ENCODE results near the gene DLG4. TPM values are rescaled to one million over a fixed set of nuclear protein-coding genes. Genes with fewer than 3 reads are reported as not detected.

DLG4 gene
- total RNA-seq (10 to 100 TPM; 14.6 to 27.4 (median 16.7) TPM), polyA plus RNA-seq (1 to 10 TPM; 1.6 to 8.3 (median 5.4) TPM)

DNA sequence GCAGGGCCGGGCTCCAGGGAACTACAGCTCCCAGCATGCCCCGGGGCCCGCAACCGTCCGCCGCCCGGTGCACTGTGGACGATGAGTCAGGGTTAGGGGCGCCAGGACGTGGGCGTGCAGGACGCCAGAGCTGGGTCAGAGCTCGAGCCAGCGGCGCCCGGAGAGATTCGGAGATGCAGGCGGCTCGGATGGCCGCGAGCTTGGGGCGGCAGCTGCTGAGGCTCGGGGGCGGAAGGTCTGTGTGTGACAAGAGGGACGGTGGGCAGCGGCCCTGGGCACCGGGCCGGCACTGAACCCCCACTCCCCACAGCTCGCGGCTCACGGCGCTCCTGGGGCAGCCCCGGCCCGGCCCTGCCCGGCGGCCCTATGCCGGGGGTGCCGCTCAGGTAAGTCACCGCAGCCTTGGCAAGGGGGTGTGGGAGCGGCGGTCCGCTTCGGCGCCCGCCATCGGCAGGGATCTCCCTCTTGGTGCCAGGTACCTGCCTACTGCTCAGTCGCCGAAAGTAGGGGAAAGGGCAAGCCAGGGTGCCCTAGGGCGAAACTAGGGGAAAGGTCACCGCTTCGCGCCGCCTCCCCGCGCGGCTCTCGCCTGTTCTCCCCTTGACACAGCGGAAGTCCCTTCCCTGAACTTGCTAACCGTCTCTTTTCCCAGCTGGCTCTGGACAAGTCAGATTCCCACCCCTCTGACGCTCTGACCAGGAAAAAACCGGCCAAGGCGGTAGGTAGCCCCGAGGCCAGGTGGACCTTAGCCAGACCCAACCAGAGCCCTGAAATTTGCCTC is at the start of gene DLG4, which contains the start of gene ACADVL:
TSS of gene DLG4 (minus strand) at position 25 of the 781 bp plus-strand sequence.
TSS of gene ACADVL (plus strand) at position 127 of the 781 bp plus-strand sequence. CDS start at position 174, 47 bp downstream.
- peaks cover 0 to 63% (median 54%) of the 10 kb centered on the region in 4 donors for H3K4me1 ChIP-seq

DNA sequence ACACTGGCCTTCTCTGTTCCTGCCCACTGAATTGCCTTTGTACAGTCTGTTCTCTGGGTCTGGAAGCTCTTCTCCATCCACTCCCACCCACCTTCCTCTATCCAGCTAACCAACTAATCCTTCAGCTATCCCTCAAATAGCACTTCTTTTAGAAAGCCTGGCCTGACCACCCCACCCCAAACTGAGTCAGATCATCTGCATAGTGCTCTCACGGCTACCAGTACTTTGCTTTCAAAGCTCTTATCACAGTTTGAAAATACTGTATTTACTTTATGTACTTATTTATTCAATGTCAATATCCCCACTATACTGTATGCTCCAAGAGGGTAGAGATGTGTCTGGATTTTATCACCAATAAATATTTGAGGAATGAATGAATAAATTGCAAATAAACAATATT is 47.1 kb upstream of the DLG4 start:
- intact Hi-C loops (cut with DNase I) = no loop called here
- Histone ChIP-seq H3K36me3 (no peaks in the 10 kb centered on the region), H3K9me3 (no peaks in the 10 kb centered on the region), H3K4me1 (peaks cover 0 to 18% (median 13%) of the 10 kb centered on the region in 4 donors), H3K27me3 (peaks cover 15 to 52% (median 39%) of the 10 kb centered on the region in 3 donors), H3K27ac (no peak overlapping the region), H3K4me3 (no peak overlapping the region)
- no peak for DNase-seq
- no peak for TF ChIP-seq POLR2A (IDR thresholded peaks at IDR 0.05)
- TF ChIP-seq EP300 (IDR thresholded peaks at IDR 0.05) = no peak
- TF ChIP-seq POLR2AphosphoS5 (IDR thresholded peaks at IDR 0.05) = no peak
- TF ChIP-seq, protein P1, sequence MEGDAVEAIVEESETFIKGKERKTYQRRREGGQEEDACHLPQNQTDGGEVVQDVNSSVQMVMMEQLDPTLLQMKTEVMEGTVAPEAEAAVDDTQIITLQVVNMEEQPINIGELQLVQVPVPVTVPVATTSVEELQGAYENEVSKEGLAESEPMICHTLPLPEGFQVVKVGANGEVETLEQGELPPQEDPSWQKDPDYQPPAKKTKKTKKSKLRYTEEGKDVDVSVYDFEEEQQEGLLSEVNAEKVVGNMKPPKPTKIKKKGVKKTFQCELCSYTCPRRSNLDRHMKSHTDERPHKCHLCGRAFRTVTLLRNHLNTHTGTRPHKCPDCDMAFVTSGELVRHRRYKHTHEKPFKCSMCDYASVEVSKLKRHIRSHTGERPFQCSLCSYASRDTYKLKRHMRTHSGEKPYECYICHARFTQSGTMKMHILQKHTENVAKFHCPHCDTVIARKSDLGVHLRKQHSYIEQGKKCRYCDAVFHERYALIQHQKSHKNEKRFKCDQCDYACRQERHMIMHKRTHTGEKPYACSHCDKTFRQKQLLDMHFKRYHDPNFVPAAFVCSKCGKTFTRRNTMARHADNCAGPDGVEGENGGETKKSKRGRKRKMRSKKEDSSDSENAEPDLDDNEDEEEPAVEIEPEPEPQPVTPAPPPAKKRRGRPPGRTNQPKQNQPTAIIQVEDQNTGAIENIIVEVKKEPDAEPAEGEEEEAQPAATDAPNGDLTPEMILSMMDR (IDR thresholded peaks at IDR 0.05) = no peak
- WGBS, 2 donors = 20 to 51% methylated on average over 1 of the region's 1 CpG

More for the DNA sequence above, at the start of gene DLG4, which contains the start of gene ACADVL:
- H3K27me3 ChIP-seq = no peaks in the 10 kb centered on the region
- intact Hi-C loops (cut with DNase I) = no loop called here
- peaks cover 15 to 33% (median 27%) of the 10 kb centered on the region in 4 donors for H3K36me3 ChIP-seq
- peak within 1 kb of the TSS; percentile 90 to 99 (median 98) for H3K27ac ChIP-seq
- no peaks in the 10 kb centered on the region for H3K9me3 ChIP-seq
- DNase-seq = peak; percentile 97
- peak within 1 kb of the TSS; percentile 73 to 98 (median 90) for H3K4me3 ChIP-seq
- WGBS, 2 donors = 0% methylated on average over 63 of the region's 63 CpGs
- peak; percentile 36 to 75 for TF ChIP-seq POLR2A (IDR thresholded peaks at IDR 0.05)
- TF ChIP-seq, protein P1 (IDR thresholded peaks at IDR 0.05) = no peak
- peak; percentile 85 to 98 (median 88) for TF ChIP-seq POLR2AphosphoS5 (IDR thresholded peaks at IDR 0.05)
- TF ChIP-seq EP300 (IDR thresholded peaks at IDR 0.05) = peak in 1 of 4 donors; percentile 22

DNA sequence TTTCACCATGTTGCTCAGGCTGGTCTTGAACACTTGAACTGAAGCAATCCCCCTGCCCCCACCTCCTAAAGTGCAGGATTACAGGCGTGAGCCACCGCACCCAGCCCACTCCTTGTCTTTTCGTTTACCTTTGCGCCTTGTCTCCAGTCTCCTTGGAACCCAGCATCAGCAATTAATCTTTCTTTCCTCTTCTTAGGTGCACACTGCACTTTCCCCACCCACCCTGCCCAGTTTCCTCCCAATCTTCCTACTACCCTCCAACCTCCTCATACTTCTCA is 44.1 kb upstream of the DLG4 start:
- intact Hi-C loops (cut with DNase I) = loop anchor here (5.0 kb wide), 2 partner anchors 39 to 79 kb away; no protein-coding TSS in a partner anchor
- 10 to 37% methylated on average over 4 of the region's 4 CpGs for WGBS, 2 donors
- H3K4me1 ChIP-seq = peaks cover 0 to 34% (median 25%) of the 10 kb centered on the region in 4 donors
- no peak overlapping the region for H3K27ac ChIP-seq
- H3K27me3 ChIP-seq = peaks cover 28 to 66% (median 55%) of the 10 kb centered on the region in 3 donors
- H3K4me3 ChIP-seq = peak overlapping the region in 1 of 4 donors; percentile 23
- TF ChIP-seq POLR2AphosphoS5 (IDR thresholded peaks at IDR 0.05) = no peak
- TF ChIP-seq, protein P1 (IDR thresholded peaks at IDR 0.05) = no peak
- TF ChIP-seq POLR2A (IDR thresholded peaks at IDR 0.05) = no peak
- no peak for TF ChIP-seq EP300 (IDR thresholded peaks at IDR 0.05)
- no peaks in the 10 kb centered on the region for H3K9me3 ChIP-seq
- H3K36me3 ChIP-seq = peaks cover 0 to 12% (median 4%) of the 10 kb centered on the region in 4 donors
- no peak for DNase-seq

DNA sequence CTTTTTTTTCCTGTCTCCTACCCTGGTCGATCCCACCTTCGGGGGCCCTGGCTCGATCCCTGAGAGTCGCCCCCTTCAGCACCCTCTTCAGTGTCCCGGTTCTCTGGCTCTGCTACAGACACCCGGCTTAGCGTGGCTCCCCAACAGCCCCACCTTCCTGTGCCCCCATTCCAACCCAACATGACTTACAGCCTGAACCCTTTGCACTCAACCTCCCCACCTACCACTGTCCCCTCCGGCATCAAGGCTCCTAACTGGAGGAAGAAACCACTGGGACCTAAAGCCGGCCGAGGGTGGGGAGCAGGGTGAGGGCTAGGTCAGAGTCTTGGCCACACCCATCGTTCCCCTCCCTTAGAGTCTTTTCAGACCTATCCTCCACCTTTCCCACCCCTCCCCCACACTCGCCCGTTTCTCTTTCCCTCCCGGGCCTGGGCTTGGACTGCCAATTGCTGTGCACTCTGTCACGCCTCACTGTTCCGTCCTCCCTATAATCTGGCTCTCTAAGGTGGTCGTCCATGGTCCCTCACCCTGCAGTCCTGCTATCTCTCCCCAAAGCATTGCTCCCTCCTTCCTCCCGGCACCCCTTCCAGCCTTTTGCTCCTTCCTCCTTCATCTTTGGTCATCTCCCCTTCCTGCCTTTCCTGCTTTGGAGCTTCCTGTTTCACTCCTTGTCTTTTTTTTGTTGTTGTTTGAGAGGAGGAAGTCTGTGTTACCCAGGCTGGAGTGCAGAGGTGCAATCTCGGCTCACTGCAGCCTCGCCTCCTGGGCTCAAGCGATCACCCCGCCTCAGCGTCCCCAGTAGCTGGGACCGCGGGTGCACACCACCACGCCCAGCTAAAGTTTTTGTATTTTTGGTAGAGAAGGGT is 43.5 kb upstream of the DLG4 start:
- no peak for DNase-seq
- intact Hi-C loops (cut with DNase I) = loop anchor here (5.0 kb wide), 2 partner anchors 39 to 79 kb away; no protein-coding TSS in a partner anchor
- no peak for TF ChIP-seq POLR2AphosphoS5 (IDR thresholded peaks at IDR 0.05)
- TF ChIP-seq, protein P1 (IDR thresholded peaks at IDR 0.05) = no peak
- peak in 1 of 2 donors; percentile 31 for TF ChIP-seq POLR2A (IDR thresholded peaks at IDR 0.05)
- TF ChIP-seq EP300 (IDR thresholded peaks at IDR 0.05) = no peak
- Histone ChIP-seq H3K36me3 (peaks cover 0 to 18% (median 8%) of the 10 kb centered on the region in 4 donors), H3K4me3 (peak overlapping the region in 3 of 4 donors; percentile 9 to 23 (median 23)), H3K9me3 (no peaks in the 10 kb centered on the region), H3K4me1 (peaks cover 0 to 34% (median 25%) of the 10 kb centered on the region in 4 donors), H3K27ac (peak overlapping the region in 2 of 4 donors; percentile 18 to 37), H3K27me3 (peaks cover 28 to 66% (median 55%) of the 10 kb centered on the region in 3 donors)
- 3 to 7% methylated on average over 26 of the region's 26 CpGs for whole genome bisulfite sequencing, 2 donors
